Measurements from ENCODE around the gene FEV.

FEV gene

GRCh38 chr2:219016721-219017120, 31.7 kb upstream of the FEV start:
- DNase-seq, result no peak

GRCh38 chr2:219010873-219011272, 25.9 kb upstream of the FEV start:
- no peak for DNase-seq

- DNase-seq, result peak; percentile 13
Measured at GRCh38 chr2:219010162-219010756, 25.3 kb upstream of the FEV start.

GRCh38 chr2:219009294-219009693, 24.3 kb upstream of the FEV start:
- no peak for DNase-seq

GRCh38 chr2:219003979-219004378, 19.0 kb upstream of the FEV start:
- no peak for DNase-seq

- no peak for DNase-seq
Measured at GRCh38 chr2:219003267-219003634, 18.3 kb upstream of the FEV start.

GRCh38 chr2:219002395-219003266, 17.6 kb upstream of the FEV start:
- peak; percentile 43 for DNase-seq

GRCh38 chr2:219001577-219002394, 16.8 kb upstream of the FEV start:
- DNase-seq, result no peak

- no peak for DNase-seq
Measured at GRCh38 chr2:219001100-219001576, 16.2 kb upstream of the FEV start.

GRCh38 chr2:219000569-219000960, 15.6 kb upstream of the FEV start:
- no peak for DNase-seq

GRCh38 chr2:218999881-219000568, 15.0 kb upstream of the FEV start:
- no peak for DNase-seq

- DNase-seq, result no peak
Measured at GRCh38 chr2:218999021-218999880, 14.3 kb upstream of the FEV start.

GRCh38 chr2:218998414-218999002, 13.5 kb upstream of the FEV start:
- DNase-seq, result no peak

GRCh38 chr2:218997731-218998130, 12.7 kb upstream of the FEV start:
- DNase-seq, result no peak

GRCh38 chr2:218996937-218997336, 12.0 kb upstream of the FEV start:
- DNase-seq, result no peak

GRCh38 chr2:218995972-218996711, 11.2 kb upstream of the FEV start:
- peak; percentile 80 for DNase-seq

- no peak for DNase-seq
Measured at GRCh38 chr2:218995561-218995960, 10.6 kb upstream of the FEV start.

GRCh38 chr2:218993345-218994315, 8.6 kb upstream of the FEV start, which contains the start of gene CRYBA2:
TSS of gene CRYBA2 (minus strand) at chr2:218993422. CDS start at chr2:218993176, 246 bp downstream.
- DNase-seq, result no peak

- no peak for DNase-seq
Measured at GRCh38 chr2:218992703-218993344, 7.8 kb upstream of the FEV start.

All from CD4-positive, alpha-beta T cell treated with Interleukin-10 for 1 hour (primary cell).